Fibroblast of pulmonary artery (primary cell): ENCODE measurements around the gene MLEC.

Source experiments
- DNase-seq: peaks from one replicate; pipeline ENCODE4 v3.0.0-alpha.2; 2010; ENCODE audit warnings: low read depth
- H3K4me3 ChIP-seq: replicated peaks from 2 replicates; pipeline ENCODE4 v1.5.1; 2011; ENCODE audit warnings: low read depth, mild to moderate bottlenecking, control low read depth, low read length, moderate library complexity
- CTCF ChIP-seq: IDR thresholded peaks from 2 replicates; pipeline ENCODE4 v1.5.1; 2011; ENCODE audit warnings: mild to moderate bottlenecking, control low read depth, low read length, inconsistent platforms; ENCODE audit errors: missing control alignments

Gene MLEC

GRCh38 chr12:120653611-120654010 lies 33.3 kb upstream of the MLEC start:
- no peak for DNase-seq
- TF ChIP-seq CTCF: no peak

GRCh38 chr12:120654656-120655055 lies 32.3 kb upstream of the MLEC start:
- no peak for TF ChIP-seq CTCF
- no peak for DNase-seq
- no peak overlapping the region for H3K4me3 ChIP-seq

More at GRCh38 chr12:120653611-120654010, 33.3 kb upstream of the MLEC start:
- no peak overlapping the region for H3K4me3 ChIP-seq

- no peak overlapping the region for H3K4me3 ChIP-seq
- no peak for DNase-seq
- TF ChIP-seq CTCF: no peak
Observed at GRCh38 chr12:120656008-120656407, 30.9 kb upstream of the MLEC start.

DNA sequence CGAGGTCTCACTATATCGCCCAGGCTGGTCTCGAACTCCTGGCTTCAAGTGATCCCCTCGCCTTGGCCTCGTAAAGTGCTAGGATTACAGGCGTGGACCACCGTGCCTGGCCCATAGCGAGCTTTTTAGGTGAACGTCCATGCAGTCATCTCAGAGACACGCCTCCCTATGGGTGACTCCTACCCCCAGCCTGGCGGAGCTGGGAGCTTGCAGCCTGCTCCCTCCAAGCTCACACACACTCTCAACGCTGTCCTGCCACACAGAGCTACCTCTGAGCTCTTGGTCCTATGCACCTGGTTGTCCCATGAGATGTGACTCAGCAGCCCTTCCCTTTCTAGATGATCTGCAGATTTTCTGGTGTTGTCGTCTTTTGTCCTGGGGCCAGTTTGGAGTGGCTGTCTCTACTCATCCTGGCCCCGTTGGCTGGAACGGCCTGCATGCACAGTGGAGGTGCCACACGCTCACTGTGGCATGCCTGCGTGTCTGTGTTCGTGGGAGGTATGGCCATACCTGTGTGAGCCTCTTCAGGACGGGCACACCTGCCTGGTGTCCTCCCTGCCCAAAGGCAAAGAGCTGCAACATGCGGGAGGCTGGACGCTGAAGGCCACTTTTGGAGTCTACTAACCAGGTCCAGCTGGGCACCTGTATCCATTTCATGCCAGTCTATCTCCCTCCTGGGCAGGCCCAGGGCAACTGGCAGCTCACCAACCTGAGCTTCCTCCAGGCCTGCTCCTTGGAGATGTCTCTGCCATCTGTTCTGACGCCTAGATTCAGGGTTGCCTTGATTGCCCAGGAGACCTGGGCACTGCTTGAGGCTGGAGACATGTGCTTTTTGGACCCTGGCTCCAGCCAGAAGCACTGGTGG lies 28.4 kb upstream of the MLEC start:
- no peak for DNase-seq
- TF ChIP-seq CTCF: no peak
- no peak overlapping the region for H3K4me3 ChIP-seq

DNA sequence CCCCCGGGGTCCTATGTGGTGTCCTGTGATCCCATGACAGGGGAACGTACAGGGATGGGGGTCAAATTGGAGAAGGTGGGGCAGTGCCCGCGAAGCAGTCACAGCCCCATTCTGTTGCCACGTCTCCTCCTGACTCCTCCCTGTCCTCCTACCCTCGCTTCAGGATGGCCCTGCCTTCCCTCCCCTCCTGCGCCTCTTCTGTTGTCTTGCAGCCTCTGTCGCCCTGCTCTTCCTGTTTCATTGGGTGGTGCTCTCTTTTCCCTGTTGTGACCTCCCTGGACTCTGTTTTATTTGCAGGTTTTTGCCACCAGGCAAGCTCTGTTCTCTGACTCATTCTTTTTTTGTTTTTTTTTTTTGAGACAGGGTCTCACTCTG lies 27.8 kb upstream of the MLEC start:
- DNase-seq: no peak
- H3K4me3 ChIP-seq: no peak overlapping the region

GRCh38 chr12:120661432-120661831 lies 25.5 kb upstream of the MLEC start:
- DNase-seq: no peak
- TF ChIP-seq CTCF: no peak
- H3K4me3 ChIP-seq: no peak overlapping the region

More for the DNA sequence above, 27.8 kb upstream of the MLEC start:
- TF ChIP-seq CTCF: no peak

DNA sequence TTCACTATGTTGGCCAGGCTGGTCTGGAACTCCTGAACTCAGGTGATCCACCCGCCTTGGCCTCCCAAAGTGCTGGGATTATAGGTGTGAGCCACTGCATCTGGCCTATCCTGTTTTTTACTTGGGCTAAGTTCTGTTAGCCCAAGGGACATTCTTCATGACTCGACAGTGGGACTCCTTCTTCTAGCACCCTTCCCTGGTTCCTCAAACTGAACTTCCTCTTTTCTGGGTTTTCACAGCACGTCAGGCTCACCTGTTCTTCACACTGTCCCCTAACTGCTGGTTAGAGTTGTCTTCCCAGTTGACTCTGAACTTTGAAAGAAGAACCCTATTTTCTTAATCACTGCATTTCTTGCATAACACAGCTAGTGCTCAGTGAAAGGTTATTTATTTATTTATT lies 24.1 kb upstream of the MLEC start:
- DNase-seq: no peak
- H3K4me3 ChIP-seq: no peak overlapping the region
- TF ChIP-seq CTCF: no peak
